HepG2 (cell line): ENCODE measurements around the gene VEPH1. TPM values are rescaled to one million over a fixed set of nuclear protein-coding genes. Genes with fewer than 3 reads are reported as not detected.

Experiments
- ATAC-seq: fragments of 200-7000 bp; cut with Tn5 transposase; 3 replicates; pipeline ENCODE4 v1.9.1; 2020; ENCODE audit warnings: mild to moderate bottlenecking, moderate library complexity
- BruUV-seq: library from RNA; stranded (reverse); fragments of 400-500 nt; replicated peaks from 2 replicates; lab custom pipeline; 2021; lab: Mats Ljungman, UMichigan
- CTCF ChIA-PET: fragments of 300-600 bp; formaldehyde crosslinking; extraction: SDS; loops from one replicate; lab custom pipeline; 2021; ENCODE audit warnings: low total read pairs, inconsistent platforms, low intra/inter-chr PET ratio; lab: Yijun Ruan, JAX
- POLR2A ChIA-PET: fragments of 350-600 bp; sonication (Branson Sonifier 250); formaldehyde crosslinking; loops from one replicate; lab custom pipeline; 2020; ENCODE audit warnings: antibody characterized with exemption, inconsistent platforms; lab: Yijun Ruan, JAX
- DNase-seq: peaks from one replicate; pipeline ENCODE4 v3.0.0-alpha.2; 2015; ENCODE audit warnings: low spot score
- FAIRE-seq: peaks from 3 replicates; lab custom pipeline; 2011; peaks lifted over from hg19 to GRCh38; lab: Jason Lieb, UNC
- H2AFZ ChIP-seq: one replicate; pipeline ENCODE4 v1.6.1; 2011; ENCODE audit warnings: low read length, inconsistent platforms
- H3K27ac ChIP-seq: fragments of 300-600 bp; 3 replicates; pipeline ENCODE4 v1.8.0; 2011; ENCODE audit warnings: mixed run types, mild to moderate bottlenecking, mixed read lengths, low read length, inconsistent platforms; ENCODE audit not compliant: insufficient read depth; ENCODE audit errors: extremely low read length
- H3K27me3 ChIP-seq, 2 experiments: fragments of 200-600 bp in 1 of 2; 2 replicates in 1 of 2; 3 replicates in 1 of 2; pipeline versions ENCODE4 v1.6.0 to v1.8.0; 2011; ENCODE audit warnings: low read length in 2 of 2, mild to moderate bottlenecking in 2 of 2, moderate library complexity in 2 of 2, inconsistent platforms in 1 of 2; ENCODE audit not compliant: insufficient read depth in 2 of 2, control insufficient read depth in 1 of 2
- H3K36me3 ChIP-seq, 2 experiments: fragments of 200-600 bp in 1 of 2; replicated peaks in 1 of 2; 2 replicates in 1 of 2; 3 replicates in 1 of 2; pipeline versions ENCODE4 v1.5.1 to v1.8.0; 2011; ENCODE audit warnings: low read length in 2 of 2, inconsistent platforms in 1 of 2; ENCODE audit not compliant: insufficient read depth in 2 of 2, control insufficient read depth in 1 of 2
- H3K4me1 ChIP-seq: 2 replicates; pipeline ENCODE4 v1.5.1; 2012; ENCODE audit warnings: low read length, inconsistent platforms; ENCODE audit not compliant: insufficient read depth
- H3K4me2 ChIP-seq: 2 replicates; pipeline ENCODE4 v1.6.0; 2011; ENCODE audit warnings: low read depth, low read length, inconsistent platforms
- H3K4me3 ChIP-seq, 3 experiments: fragments of 200-600 bp in 1 of 3; sonication (generic), shearing (Covaris generic) in 1 of 3; replicated peaks in 1 of 3; 2 replicates each; pipeline ENCODE4 v1.5.1; 2011 to 2016; ENCODE audit warnings: low read length in 3 of 3, inconsistent platforms in 2 of 3, low read depth in 2 of 3, mild to moderate bottlenecking in 2 of 3, control low read depth in 1 of 3, mixed read lengths in 1 of 3; ENCODE audit not compliant: insufficient read depth in 1 of 3
- H3K79me2 ChIP-seq: one replicate; pipeline ENCODE4 v1.6.1; 2011; ENCODE audit warnings: low read length, inconsistent platforms; ENCODE audit not compliant: insufficient read depth
- H3K9ac ChIP-seq: 2 replicates; pipeline ENCODE4 v1.6.0; 2011; ENCODE audit warnings: mild to moderate bottlenecking, low read depth, low read length, inconsistent platforms; ENCODE audit not compliant: insufficient read depth
- H3K9me3 ChIP-seq: 2 replicates; pipeline ENCODE4 v1.5.1; 2012; ENCODE audit warnings: mild to moderate bottlenecking, low read length
- H4K20me1 ChIP-seq: 2 replicates; pipeline ENCODE4 v1.6.0; 2011; ENCODE audit warnings: inconsistent platforms, mild to moderate bottlenecking, low read length, moderate library complexity; ENCODE audit not compliant: insufficient read depth
- AKNA ChIP-seq: sonication (generic); formaldehyde crosslinking; IDR thresholded peaks from 2 replicates; pipeline ENCODE4 v1.4.0; 2020; ENCODE audit warnings: missing genetic modification reagents, borderline replicate concordance
- CERS6 ChIP-seq: sonication (generic); formaldehyde crosslinking; IDR thresholded peaks from 2 replicates; pipeline ENCODE4 v1.5.0; 2020; ENCODE audit warnings: missing genetic modification reagents
- SRF ChIP-seq: IDR thresholded peaks from 2 replicates; pipeline ENCODE4 v1.6.1; 2011; ENCODE audit warnings: mild to moderate bottlenecking, low read depth, low read length, moderate library complexity
- ZNF512 ChIP-seq: sonication (generic); formaldehyde crosslinking; IDR thresholded peaks from 2 replicates; pipeline ENCODE4 v1.4.0; 2020; ENCODE audit warnings: mild to moderate bottlenecking, missing genetic modification reagents
- WGBS: methylation state at CpG from one replicate; pipeline ENCODE4 v1.1.6; 2017; ENCODE audit warnings: low lambda C conversion rate; 5-methylcytosine and 5-hydroxymethylcytosine counted together
- in situ Hi-C: cut with HindIII; loops from 2 replicates; pipeline ENCODE4 v1.10.0; 2017; ENCODE audit warnings: low pct_unique_long_range_greater_than_20kb; ENCODE audit not compliant: extremely low pct_ligation_motif_present
- intact Hi-C: fragments of 100-400 bp; cut with micrococcal nuclease; formaldehyde crosslinking; loops from one replicate; pipeline ENCODE4 v1.10.0; 2022; ENCODE audit not compliant: unreplicated experiment
- polyA plus RNA-seq, 8 experiments: library from polyadenylated mRNA; depleted of rRNA in 3 of 8; stranded (reverse) in 7 of 8; unstranded in 1 of 8; fragments of >200 nt; fragmentation: Illumina TruSeq in 4 of 8; extraction: Trizol in 4 of 8; gene quantifications; 2 replicates each; pipeline versions ENCODE4 v1.2.1 to v1.2.3, GENCODE V29; 2011 to 2016; ENCODE audit warnings: low read depth in 4 of 8, missing spikeins in 1 of 8, mixed read lengths in 1 of 8; ENCODE audit not compliant: insufficient read depth in 1 of 8
- total RNA-seq, 5 experiments: library from RNA; depleted of rRNA; stranded (reverse); fragments of >200 nt; fragmentation: Illumina TruSeq; extraction: Trizol; gene quantifications; 2 replicates each; pipeline ENCODE4 v1.2.3, GENCODE V29; 2016; ENCODE audit warnings: low read depth in 1 of 5

The VEPH1 gene
- total and polyA plus RNA-seq, 2 of the 13 experiments (the other 11 are each of a cell fraction or from before 2014, with no cell fraction given): not detected

GRCh38 chr3:157475921-157476414 is 27.2 kb downstream of the VEPH1 start:
- FAIRE-seq: no peak
- Histone ChIP-seq H3K4me1 (no peaks in the 10 kb centered on the region), H3K27me3 (no peaks in the 10 kb centered on the region; a peak in 1 of 5 replicates)
- no peak for ATAC-seq
- POLR2A ChIA-PET: no interaction called here
- in situ Hi-C loops: no loop called here
- no peak for TF ChIP-seq ZNF512 (CRISPR knock-in tag)
- no peak for TF ChIP-seq CERS6
- no peak for TF ChIP-seq SRF
- no peak for TF ChIP-seq AKNA
- TF ChIP-seq, all 625 proteins: peak for 0
- Histone ChIP-seq H3K4me3 (no peak overlapping the region), H3K79me2 (no peaks in the 10 kb centered on the region), H3K4me2 (no peak overlapping the region), H3K27ac (no peak overlapping the region), H3K9me3 (no peaks in the 10 kb centered on the region), H3K36me3 (no peaks in the 10 kb centered on the region), H2AFZ (no peak overlapping the region), H3K9ac (no peak overlapping the region), H4K20me1 (no peaks in the 10 kb centered on the region)
- no peak for DNase-seq
- BruUV-seq: no TSS peak
- CTCF ChIA-PET: no interaction called here
- intact Hi-C loops: no loop called here
- 0% methylated on average over 1 of the region's 1 CpG for WGBS
